Stimulated activated CD4-positive, alpha-beta T cell treated with anti-CD3 and anti-CD28 coated beads, Interleukin-1b, Interleukin-23, amount 100 ng/mL, for 24 hours (primary cell): Measurements from ENCODE around the gene NEU1.
"Not testable (repeated sequence)": the region's sequence is repeated elsewhere in the genome, so short reads cannot be mapped to it uniquely, and the experiment has no call there.

Experiments used
- DNase-seq, 4 experiments: peaks; one replicate each; pipeline ENCODE4 v3.0.0-alpha.2; 2020; ENCODE audit warnings: low read depth in 4 of 4, low spot score in 1 of 4

Gene NEU1

GRCh38 chr6:31844507-31844906 lies 18.1 kb downstream of the NEU1 start:
- no peak for DNase-seq

DNA sequence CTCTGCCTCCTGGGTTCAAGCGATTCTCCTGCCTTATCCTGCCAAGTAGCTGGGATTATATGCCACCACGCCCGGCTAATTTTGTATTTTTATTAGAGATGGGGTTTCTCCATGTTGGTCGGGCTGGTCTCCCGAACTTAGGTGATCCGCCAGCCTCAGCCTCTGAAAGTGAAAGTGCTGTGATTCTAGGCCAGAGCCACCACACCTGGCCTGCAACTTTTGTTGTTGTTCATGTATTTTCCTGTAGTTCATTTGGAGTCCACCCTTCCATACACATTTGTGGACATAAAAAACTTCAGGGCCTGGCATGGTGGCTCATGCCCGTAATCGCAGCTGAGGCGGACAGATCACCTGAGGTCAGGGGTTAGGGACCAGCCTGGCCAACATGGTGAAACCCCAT lies 20.6 kb downstream of the NEU1 start:
- no peak for DNase-seq

DNA sequence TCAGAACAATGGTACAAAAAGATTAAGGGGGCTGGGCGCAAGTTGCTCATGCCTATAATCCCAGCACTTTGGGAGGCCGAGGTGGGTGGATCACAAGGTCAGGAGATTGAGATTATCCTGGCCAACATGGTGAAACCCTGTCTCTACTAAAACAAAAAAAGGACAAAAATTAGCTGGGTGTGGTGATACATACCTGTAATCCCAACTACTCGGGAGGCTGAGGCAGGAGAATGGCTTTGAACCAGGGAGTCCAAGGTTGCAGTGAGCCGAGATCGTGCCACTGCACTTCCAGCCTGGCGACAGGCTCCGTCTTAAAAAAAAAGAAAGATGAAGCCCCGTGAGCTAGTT lies 22.9 kb downstream of the NEU1 start:
- not testable (repeated sequence) for DNase-seq

DNA sequence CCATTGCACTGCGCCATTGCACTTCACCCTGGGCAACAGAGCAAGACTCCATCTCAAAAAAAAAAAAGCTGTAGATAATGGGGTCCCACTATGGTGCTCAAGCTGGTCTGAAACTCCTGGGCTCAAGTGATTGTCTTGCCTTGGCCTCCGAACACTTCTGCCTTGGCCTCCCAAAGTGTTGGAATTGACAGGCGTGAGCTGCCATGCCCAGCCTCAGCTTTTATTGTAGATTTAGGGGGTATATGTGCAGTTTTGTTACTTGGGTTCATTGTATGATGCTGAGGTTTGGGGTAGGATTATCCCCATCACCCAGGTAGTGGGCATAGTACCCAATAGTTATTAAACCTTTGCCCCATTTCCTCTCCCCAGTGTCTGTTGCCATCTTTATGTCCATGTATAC lies 23.7 kb downstream of the NEU1 start:
- DNase-seq = no peak

DNA sequence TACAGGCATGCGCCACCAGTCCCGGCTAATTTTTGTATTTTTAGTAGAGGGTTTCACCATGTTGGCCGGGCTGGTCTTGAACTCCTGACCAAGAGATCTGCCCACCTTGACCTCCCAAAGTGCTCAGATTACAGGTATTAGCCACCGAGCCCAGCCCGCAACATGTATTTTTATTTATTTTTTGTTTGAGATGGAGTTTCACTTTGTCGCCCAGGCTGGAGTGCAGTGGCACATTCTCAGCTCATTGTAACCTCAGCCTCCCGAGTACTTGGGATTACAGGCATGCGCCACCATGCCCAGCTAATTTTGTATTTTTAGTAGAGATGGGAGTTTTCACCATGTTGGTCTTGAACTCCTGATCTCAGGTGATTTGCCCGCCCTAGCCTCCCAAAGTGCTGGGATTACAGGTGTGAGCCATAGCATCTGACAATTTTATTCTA lies 24.5 kb downstream of the NEU1 start:
- not testable (repeated sequence) for DNase-seq

- DNase-seq = no peak
Measured at GRCh38 chr6:31837369-31838113, 25.1 kb downstream of the NEU1 start.

GRCh38 chr6:31836474-31837368 lies 25.9 kb downstream of the NEU1 start:
- DNase-seq = no peak

- DNase-seq = no peak
Measured at GRCh38 chr6:31836047-31836473, 26.6 kb downstream of the NEU1 start.

GRCh38 chr6:31834367-31835250 lies 28.0 kb downstream of the NEU1 start:
- DNase-seq = peak in 3 of 4 experiments; percentile 69 to 75 (median 70)

DNA sequence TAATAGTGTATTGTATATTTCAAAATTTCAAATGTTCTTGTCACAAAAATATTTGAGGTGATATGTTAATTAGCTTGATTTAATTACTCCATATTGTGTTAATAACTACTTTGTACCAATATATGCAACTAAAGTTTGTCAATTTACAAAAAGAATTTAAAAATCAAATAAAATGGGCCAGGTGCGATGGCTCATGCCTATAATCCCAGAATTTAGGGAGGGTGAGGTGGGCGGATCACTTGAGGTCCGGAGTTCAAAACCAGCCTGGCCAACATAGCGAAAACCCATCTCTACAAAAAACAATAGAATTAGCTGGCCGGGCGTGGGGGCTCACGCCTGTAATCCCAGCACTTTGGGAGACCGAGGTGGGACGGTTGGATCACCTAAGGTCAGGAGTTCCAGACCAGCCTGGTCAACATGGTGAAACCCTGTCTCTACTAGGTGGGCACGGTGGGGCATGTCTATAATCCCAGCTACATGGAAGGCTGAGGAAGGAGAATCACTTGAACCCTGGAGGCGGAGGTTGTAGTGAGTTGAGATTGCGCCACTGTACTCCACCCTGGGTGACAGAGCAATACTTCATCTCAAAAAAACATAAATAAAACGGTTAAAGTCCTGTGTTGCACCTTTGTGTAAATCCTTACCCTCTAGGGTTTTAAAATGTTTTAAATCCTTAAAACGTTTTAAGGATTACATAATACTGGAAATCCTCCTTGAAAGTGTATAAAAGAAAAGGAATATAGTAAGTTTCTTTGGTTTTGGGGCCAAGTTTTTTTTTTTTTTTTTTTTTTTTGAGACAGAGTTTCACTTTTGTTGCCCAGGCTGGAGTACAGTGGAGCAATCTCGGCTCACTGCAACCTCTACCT lies 31.0 kb downstream of the NEU1 start:
- DNase-seq = no peak

- no peak for DNase-seq
Measured at GRCh38 chr6:31830886-31831335, 31.7 kb downstream of the NEU1 start.

DNA sequence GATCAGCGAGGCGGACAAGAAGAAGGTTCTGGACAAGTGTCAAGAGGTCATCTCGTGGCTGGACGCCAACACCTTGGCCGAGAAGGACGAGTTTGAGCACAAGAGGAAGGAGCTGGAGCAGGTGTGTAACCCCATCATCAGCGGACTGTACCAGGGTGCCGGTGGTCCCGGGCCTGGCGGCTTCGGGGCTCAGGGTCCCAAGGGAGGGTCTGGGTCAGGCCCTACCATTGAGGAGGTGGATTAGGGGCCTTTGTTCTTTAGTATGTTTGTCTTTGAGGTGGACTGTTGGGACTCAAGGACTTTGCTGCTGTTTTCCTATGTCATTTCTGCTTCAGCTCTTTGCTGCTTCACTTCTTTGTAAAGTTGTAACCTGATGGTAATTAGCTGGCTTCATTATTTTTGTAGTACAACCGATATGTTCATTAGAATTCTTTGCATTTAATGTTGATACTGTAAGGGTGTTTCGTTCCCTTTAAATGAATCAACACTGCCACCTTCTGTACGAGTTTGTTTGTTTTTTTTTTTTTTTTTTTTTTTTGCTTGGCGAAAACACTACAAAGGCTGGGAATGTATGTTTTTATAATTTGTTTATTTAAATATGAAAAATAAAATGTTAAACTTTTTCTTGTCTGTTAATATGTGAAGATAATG lies 32.9 kb downstream of the NEU1 start:
- no peak for DNase-seq

- DNase-seq = peak; percentile 71 to 91 (median 84)
Measured at GRCh38 chr6:31827286-31828079, 35.1 kb downstream of the NEU1 start, which contains the start of gene HSPA1B. Gene HSPA1B (plus strand): TSS chr6:31827738. CDS start chr6:31827951, 213 bp downstream.

DNA sequence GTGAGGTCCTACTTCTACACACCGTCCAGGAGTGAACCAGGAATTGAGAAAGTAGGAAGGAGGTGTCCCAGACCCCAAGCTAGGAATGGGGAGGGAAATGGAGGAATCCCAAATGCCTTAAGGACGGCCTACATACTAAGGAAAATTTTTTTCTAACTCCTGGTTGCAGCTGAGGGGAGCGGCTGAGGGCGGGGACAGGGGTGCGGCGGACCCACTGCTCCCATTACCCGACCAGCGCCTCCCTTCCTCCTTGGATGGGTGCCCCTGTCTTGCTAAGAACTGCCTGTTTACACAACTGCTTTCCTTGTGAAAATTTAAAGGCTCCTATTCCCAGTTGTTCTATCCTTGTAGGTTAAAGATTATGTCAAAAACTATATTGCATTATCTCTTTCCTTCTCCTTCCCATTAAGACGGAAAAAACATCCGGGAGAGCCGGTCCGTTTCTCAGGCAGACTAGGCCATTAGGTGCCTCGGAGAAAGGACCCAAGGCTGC lies 35.8 kb downstream of the NEU1 start:
- DNase-seq = no peak

GRCh38 chr6:31825553-31825952 lies 37.1 kb downstream of the NEU1 start:
- DNase-seq = no peak

GRCh38 chr6:31823592-31824196 lies 38.9 kb downstream of the NEU1 start:
- not testable (repeated sequence) for DNase-seq

- peak in 1 of 4 experiments; percentile 46 for DNase-seq
Measured at GRCh38 chr6:31822036-31822821, 40.4 kb downstream of the NEU1 start.
